IMR-90 (cell line): ENCODE data around the gene SLC35B2. TPM values are rescaled to one million over a fixed set of nuclear protein-coding genes. Genes with fewer than 3 reads are reported as not detected.

ENCODE experiments used
- ATAC-seq: fragments of 200-7000 bp; cut with Tn5 transposase; 2 replicates; pipeline ENCODE4 v1.9.1; 2020; ENCODE audit warnings: low read depth, mild to moderate bottlenecking, moderate library complexity
- BruUV-seq: library from RNA; stranded (reverse); fragments of 400-500 nt; replicated peaks from 2 replicates; lab custom pipeline; 2021; lab: Mats Ljungman, UMichigan
- CTCF ChIA-PET: fragments of 300-600 bp; formaldehyde crosslinking; extraction: SDS; loops from one replicate; lab custom pipeline; 2021; ENCODE audit warnings: antibody characterized with exemption; lab: Yijun Ruan, JAX
- POLR2A ChIA-PET: fragments of 300-600 bp; sonication (Branson Sonifier 250); formaldehyde crosslinking; loops from one replicate; lab custom pipeline; 2022; ENCODE audit warnings: antibody characterized with exemption; ENCODE audit not compliant: unreplicated experiment; lab: Charles Lee
- DNase-seq: peaks from one replicate; pipeline ENCODE4 v3.0.0; 2013
- H2AFZ ChIP-seq: replicated peaks from 2 replicates; pipeline ENCODE3; 2013; ENCODE audit warnings: low read length, mild to moderate bottlenecking; ENCODE audit not compliant: poor library complexity
- H2AK5ac ChIP-seq: 2 replicates; pipeline ENCODE4 v1.6.1; 2013; ENCODE audit warnings: low read depth, low read length, inconsistent platforms
- H2AK9ac ChIP-seq: replicated peaks from 2 replicates; pipeline ENCODE3; 2013; ENCODE audit warnings: mild to moderate bottlenecking, low read depth, low read length, moderate library complexity; ENCODE audit not compliant: poor library complexity
- H2BK120ac ChIP-seq: 2 replicates; pipeline ENCODE4 v1.6.1; 2013; ENCODE audit warnings: low read depth, low read length, inconsistent platforms
- H2BK15ac ChIP-seq: 3 replicates; pipeline ENCODE4 v1.6.1; 2013; ENCODE audit warnings: low read depth, low read length, inconsistent platforms
- H2BK20ac ChIP-seq: 2 replicates; pipeline ENCODE4 v1.6.1; 2013; ENCODE audit warnings: low read depth, mild to moderate bottlenecking, inconsistent platforms, low read length, moderate library complexity
- H2BK5ac ChIP-seq: 2 replicates; pipeline ENCODE4 v1.6.1; 2013; ENCODE audit warnings: mild to moderate bottlenecking, low read depth, low read length, inconsistent platforms; ENCODE audit not compliant: poor library complexity, severe bottlenecking
- H3K14ac ChIP-seq: replicated peaks from 2 replicates; pipeline ENCODE4 v1.6.1; 2013; ENCODE audit warnings: low read depth, low read length, inconsistent platforms
- H3K18ac ChIP-seq: 2 replicates; pipeline ENCODE4 v1.6.1; 2013; ENCODE audit warnings: low read depth, low read length, control low read depth
- H3K23ac ChIP-seq: 2 replicates; pipeline ENCODE4 v1.6.1; 2013; ENCODE audit warnings: low read depth, low read length, inconsistent platforms
- H3K27ac ChIP-seq: 2 replicates; pipeline ENCODE4 v1.5.1; 2013; ENCODE audit warnings: mild to moderate bottlenecking, control low read depth, low read length; ENCODE audit not compliant: insufficient read depth
- H3K27me3 ChIP-seq: 2 replicates; pipeline ENCODE4 v1.6.1; 2013; ENCODE audit warnings: low read length; ENCODE audit not compliant: control insufficient read depth, insufficient read depth
- H3K36me3 ChIP-seq: 2 replicates; pipeline ENCODE4 v1.6.1; 2013; ENCODE audit warnings: low read length, mixed read lengths; ENCODE audit not compliant: control insufficient read depth, insufficient read depth
- H3K4ac ChIP-seq: 2 replicates; pipeline ENCODE4 v1.6.1; 2013; ENCODE audit warnings: low read depth, low read length, inconsistent platforms
- H3K4me1 ChIP-seq: 2 replicates; pipeline ENCODE4 v1.6.1; 2013; ENCODE audit warnings: low read length, mixed read lengths; ENCODE audit not compliant: control insufficient read depth, insufficient read depth
- H3K4me2 ChIP-seq: 2 replicates; pipeline ENCODE4 v1.6.1; 2013; ENCODE audit warnings: low read depth, mild to moderate bottlenecking, control low read depth, low read length, moderate library complexity
- H3K4me3 ChIP-seq: 2 replicates; pipeline ENCODE4 v1.5.1; 2013; ENCODE audit warnings: low read depth, mild to moderate bottlenecking, control low read depth, low read length, moderate library complexity; ENCODE audit not compliant: insufficient read depth
- H3K56ac ChIP-seq: 2 replicates; pipeline ENCODE4 v1.6.1; 2013; ENCODE audit warnings: low read length, inconsistent platforms; ENCODE audit not compliant: insufficient read depth; ENCODE audit errors: extremely low read depth
- H3K79me1 ChIP-seq, 2 experiments: 2 replicates each; pipeline ENCODE4 v1.6.1; 2013; ENCODE audit warnings: low read length in 2 of 2, inconsistent platforms in 1 of 2, low read depth in 1 of 2
- H3K9ac ChIP-seq: 2 replicates; pipeline ENCODE4 v1.6.1; 2013; ENCODE audit warnings: low read depth, low read length, control low read depth
- H3K9me1 ChIP-seq: 2 replicates; pipeline ENCODE4 v1.6.1; 2013; ENCODE audit warnings: low read length, inconsistent platforms; ENCODE audit not compliant: insufficient read depth
- H3K9me3 ChIP-seq: 2 replicates; pipeline ENCODE4 v1.6.1; 2013; ENCODE audit warnings: low read length; ENCODE audit not compliant: control insufficient read depth, insufficient read depth
- H4K20me1 ChIP-seq: 2 replicates; pipeline ENCODE4 v1.6.1; 2013; ENCODE audit warnings: low read length, inconsistent platforms; ENCODE audit not compliant: insufficient read depth
- H4K5ac ChIP-seq: 2 replicates; pipeline ENCODE4 v1.6.1; 2013; ENCODE audit warnings: mild to moderate bottlenecking, low read depth, low read length, control low read depth
- H4K8ac ChIP-seq, 2 experiments: 2 replicates each; pipeline ENCODE4 v1.6.1; 2013; ENCODE audit warnings: low read depth in 2 of 2, low read length in 2 of 2, control low read depth in 1 of 2, inconsistent platforms in 1 of 2
- H4K91ac ChIP-seq: 2 replicates; pipeline ENCODE4 v1.6.1; 2013; ENCODE audit warnings: low read depth, low read length, inconsistent platforms; ENCODE audit not compliant: insufficient read depth
- CHD1 ChIP-seq: IDR thresholded peaks from 2 replicates; pipeline ENCODE4 v1.6.1; 2012; ENCODE audit warnings: low read depth, low read length, improper control_type of control experiment
- MAFK ChIP-seq: IDR thresholded peaks from 2 replicates; pipeline ENCODE4 v1.6.1; 2012; ENCODE audit warnings: low read depth, low read length, improper control_type of control experiment
- MAZ ChIP-seq: IDR thresholded peaks from 2 replicates; pipeline ENCODE4 v1.6.1; 2012; ENCODE audit warnings: low read depth, mild to moderate bottlenecking, low read length, improper control_type of control experiment, moderate library complexity, borderline replicate concordance
- MXI1 ChIP-seq: IDR thresholded peaks from 2 replicates; pipeline ENCODE4 v1.6.1; 2012; ENCODE audit warnings: low read depth, mild to moderate bottlenecking, low read length, moderate library complexity, borderline replicate concordance
- NFE2L2 ChIP-seq: fragments of 150-350 bp; IDR thresholded peaks from 2 replicates; pipeline ENCODE4 v1.6.1; 2016; ENCODE audit warnings: low read depth, mild to moderate bottlenecking, low read length
- POLR2A ChIP-seq: IDR thresholded peaks from 2 replicates; pipeline ENCODE4 v1.6.1; 2012; ENCODE audit warnings: mild to moderate bottlenecking, low read depth, low read length
- RAD21 ChIP-seq: IDR thresholded peaks from 2 replicates; pipeline ENCODE4 v1.6.1; 2012; ENCODE audit warnings: low read length, improper control_type of control experiment
- RCOR1 ChIP-seq: IDR thresholded peaks from 2 replicates; pipeline ENCODE4 v1.6.1; 2012; ENCODE audit warnings: mild to moderate bottlenecking, low read length, improper control_type of control experiment; ENCODE audit not compliant: insufficient replicate concordance
- RFX5 ChIP-seq: IDR thresholded peaks from 2 replicates; pipeline ENCODE4 v1.8.0; 2012; ENCODE audit warnings: low read depth, mild to moderate bottlenecking, low read length, moderate library complexity
- SMC3 ChIP-seq: fragments of 150-350 bp; IDR thresholded peaks from 2 replicates; pipeline ENCODE4 v1.6.1; 2016; ENCODE audit warnings: low read depth, mild to moderate bottlenecking, antibody characterized with exemption, low read length, moderate library complexity
- USF2 ChIP-seq: fragments of 150-350 bp; IDR thresholded peaks from 2 replicates; pipeline ENCODE4 v1.6.1; 2017; ENCODE audit warnings: mild to moderate bottlenecking, antibody characterized with exemption, low read length, low read depth
- WGBS, 2 experiments: methylation state at CpG; one replicate each; pipeline versions ENCODE4 v1.1.5 to v1.1.7; 2013; ENCODE audit warnings: missing lambda C conversion rate in 2 of 2; ENCODE audit not compliant: insufficient read length in 1 of 2; ENCODE audit errors: extremely low coverage in 2 of 2; 5-methylcytosine and 5-hydroxymethylcytosine counted together
- dilution Hi-C: fragments of 300-500 bp; cut with HindIII; formaldehyde crosslinking; loops from one replicate; pipeline ENCODE4 v1.14.3; 2018; ENCODE audit warnings: low sequenced_read_pairs; ENCODE audit not compliant: unreplicated experiment
- in situ Hi-C: fragments of 300-500 bp; cut with MboI; formaldehyde crosslinking; loops from 3 replicates; pipeline ENCODE4 v1.14.3; 2019; ENCODE audit warnings: low sequenced_read_pairs, inconsistent platforms, mixed read lengths
- intact Hi-C: fragments of 100-400 bp; cut with micrococcal nuclease; formaldehyde crosslinking; loops from 2 replicates; pipeline ENCODE4 v1.10.0; 2022
- polyA plus RNA-seq, 3 experiments: library from polyadenylated mRNA; depleted of rRNA; stranded (reverse); fragments of >200 nt; gene quantifications; 2 replicates each; pipeline ENCODE4 v1.2.3, GENCODE V29; 2012; ENCODE audit warnings: low replicate concordance in 1 of 3
- total RNA-seq: library from RNA; depleted of rRNA; stranded (reverse); fragments of >200 nt; gene quantifications from 2 replicates; pipeline ENCODE4 v1.2.3, GENCODE V29; 2012
- TF ChIP-seq, protein P1 (sequence below): fragments of 150-350 bp; IDR thresholded peaks from 2 replicates; pipeline ENCODE4 v1.6.1; 2016; ENCODE audit warnings: low read depth, mild to moderate bottlenecking, low read length, moderate library complexity, borderline replicate concordance

Gene SLC35B2
- total and polyA plus RNA-seq, 2 of the 4 experiments (the other 2 are of a cell fraction) = 51.4 to 89.9 TPM

DNA sequence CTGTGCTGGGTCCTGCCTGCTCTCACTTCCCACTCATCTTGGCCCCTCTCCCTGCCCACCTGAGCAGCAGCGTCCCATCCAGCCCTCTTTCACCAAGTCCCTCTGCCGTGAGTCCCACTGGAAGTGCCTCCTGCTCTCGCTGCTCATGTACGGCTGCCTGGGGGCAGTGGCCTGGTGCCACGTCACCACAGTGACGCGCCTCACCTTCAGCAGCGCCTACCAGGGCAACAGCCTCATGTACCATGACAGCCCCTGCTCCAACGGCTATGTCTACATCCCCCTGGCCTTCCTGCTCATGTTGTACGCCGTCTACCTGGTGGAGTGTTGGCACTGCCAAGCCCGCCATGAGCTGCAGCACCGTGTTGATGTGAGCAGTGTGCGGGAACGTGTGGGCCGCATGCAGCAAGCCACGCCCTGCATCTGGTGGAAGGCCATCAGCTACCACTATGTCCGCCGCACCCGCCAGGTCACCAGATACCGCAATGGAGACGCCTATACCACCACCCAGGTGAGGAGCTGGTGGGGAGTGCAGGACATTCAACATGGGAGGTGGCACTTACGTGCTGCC is 15.8 kb upstream of the SLC35B2 start:
- no peaks in the 10 kb centered on the region for H3K36me3 ChIP-seq
- no peak overlapping the region for H2BK120ac ChIP-seq
- H3K23ac ChIP-seq = no peak overlapping the region
- H2AK5ac ChIP-seq = no peak overlapping the region
- H2BK5ac ChIP-seq = no peak overlapping the region
- DNase-seq (no peak), ATAC-seq (no peak)
- in situ Hi-C loops = no loop called here
- no peak overlapping the region for H3K4ac ChIP-seq
- intact Hi-C loops = no loop called here
- no peak overlapping the region for H3K18ac ChIP-seq
- no TSS peak for BruUV-seq
- no peak overlapping the region for H2BK15ac ChIP-seq
- H3K9me3 ChIP-seq = no peaks in the 10 kb centered on the region
- CTCF ChIA-PET = no interaction called here
- no peak overlapping the region for H2BK20ac ChIP-seq
- no peak overlapping the region for H2AFZ ChIP-seq
- H3K14ac ChIP-seq = no peak overlapping the region
- H2AK9ac ChIP-seq = no peak overlapping the region
- no peak overlapping the region for H3K4me2 ChIP-seq
- POLR2A ChIA-PET = no interaction called here
- no peaks in the 10 kb centered on the region for H3K9me1 ChIP-seq
- TF ChIP-seq USF2 (no peak), CHD1 (no peak), SMC3 (no peak), RCOR1 (no peak), MXI1 (no peak), POLR2A (no peak), NFE2L2 (no peak), MAZ (no peak), RFX5 (no peak), RAD21 (no peak), MAFK (no peak)
- TF ChIP-seq, protein P1, sequence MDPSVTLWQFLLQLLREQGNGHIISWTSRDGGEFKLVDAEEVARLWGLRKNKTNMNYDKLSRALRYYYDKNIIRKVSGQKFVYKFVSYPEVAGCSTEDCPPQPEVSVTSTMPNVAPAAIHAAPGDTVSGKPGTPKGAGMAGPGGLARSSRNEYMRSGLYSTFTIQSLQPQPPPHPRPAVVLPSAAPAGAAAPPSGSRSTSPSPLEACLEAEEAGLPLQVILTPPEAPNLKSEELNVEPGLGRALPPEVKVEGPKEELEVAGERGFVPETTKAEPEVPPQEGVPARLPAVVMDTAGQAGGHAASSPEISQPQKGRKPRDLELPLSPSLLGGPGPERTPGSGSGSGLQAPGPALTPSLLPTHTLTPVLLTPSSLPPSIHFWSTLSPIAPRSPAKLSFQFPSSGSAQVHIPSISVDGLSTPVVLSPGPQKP = no peak
- no peak overlapping the region for H3K4me3 ChIP-seq
- H4K91ac ChIP-seq = no peak overlapping the region
- no peak overlapping the region for H4K5ac ChIP-seq
- no peak overlapping the region for H4K8ac ChIP-seq
- H3K79me1 ChIP-seq = no peaks in the 10 kb centered on the region
- dilution Hi-C loops = no loop called here
- no peak overlapping the region for H3K27ac ChIP-seq
- 78% methylated on average over 13 of the region's 23 CpGs; no CpG with 5 or more reads in 1 of the 2 experiments for WGBS, 2 experiments
- H3K56ac ChIP-seq = no peak overlapping the region
- no peaks in the 10 kb centered on the region for H4K20me1 ChIP-seq
- H3K27me3 ChIP-seq = peaks cover 84% of the 10 kb centered on the region
- no peak overlapping the region for H3K9ac ChIP-seq
- no peaks in the 10 kb centered on the region for H3K4me1 ChIP-seq
